ENCODE data around the gene NAE1.

The NAE1 gene

DNA sequence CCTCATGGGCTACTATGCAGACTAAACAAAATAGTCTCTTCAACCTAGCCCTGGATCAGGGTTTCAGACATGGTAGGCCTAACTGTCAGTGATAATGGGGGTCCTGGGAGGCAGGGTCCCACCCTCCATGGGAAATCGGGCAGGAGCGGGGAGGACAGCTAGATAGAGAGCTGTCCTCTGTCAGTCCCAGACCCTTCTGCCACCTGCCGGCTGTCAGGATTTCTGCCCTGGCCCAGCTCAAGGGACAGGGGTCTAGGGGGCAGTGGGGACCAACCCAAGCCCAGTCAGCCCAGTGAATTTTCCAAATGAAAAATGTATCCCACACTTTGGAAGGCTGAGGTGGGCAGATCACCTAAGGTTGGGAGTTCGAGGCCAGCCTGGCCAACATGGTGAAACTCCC lies 18.8 kb upstream of the NAE1 start:
- no peaks in the 10 kb centered on the region for H3K4me1 ChIP-seq (ENCODE audit: control insufficient read depth, insufficient read depth, low read length, poor library complexity, severe bottlenecking)
- no peak overlapping the region for H3K27ac ChIP-seq (ENCODE audit: low read depth, low read length, severe bottlenecking)
- 67% methylated on average over 1 to 3 of the region's 4 CpGs for WGBS, 2 experiments (ENCODE audit: insufficient coverage in 2 of 2)
- no peak overlapping the region for H3K4me3 ChIP-seq (ENCODE audit: extremely low read depth, insufficient read depth, low read length, poor library complexity, severe bottlenecking)
- no peaks in the 10 kb centered on the region for H3K9me3 ChIP-seq (ENCODE audit: control insufficient read depth, low read length)
- H3K36me3 ChIP-seq (ENCODE audit: control insufficient read depth, insufficient read depth, low read length), result no peaks in the 10 kb centered on the region

DNA sequence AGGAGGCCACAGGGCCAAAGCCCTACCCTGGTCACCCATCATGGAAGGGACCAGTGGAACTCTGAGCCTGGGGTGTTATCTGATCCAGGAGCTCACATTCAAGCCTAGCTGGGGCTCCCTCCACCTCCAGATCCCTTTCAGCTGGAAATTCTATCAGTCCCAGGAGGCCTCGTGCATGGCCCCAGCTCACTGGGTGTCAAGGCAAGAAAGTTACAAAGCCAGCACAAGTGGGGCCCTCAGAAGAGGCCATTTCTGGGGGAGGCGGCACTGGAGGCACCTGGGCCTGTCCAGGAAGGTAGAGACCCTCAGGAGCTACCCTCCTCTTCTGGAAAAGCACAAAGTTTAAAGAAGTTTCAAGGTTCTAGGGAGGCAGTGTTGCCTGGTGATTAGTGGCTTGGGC lies 18.2 kb upstream of the NAE1 start:
- Histone ChIP-seq H3K27ac (ENCODE audit: low read depth, low read length, severe bottlenecking) (no peak overlapping the region), H3K9me3 (ENCODE audit: control insufficient read depth, low read length) (no peaks in the 10 kb centered on the region), H3K36me3 (ENCODE audit: control insufficient read depth, insufficient read depth, low read length) (no peaks in the 10 kb centered on the region), H3K4me3 (ENCODE audit: extremely low read depth, insufficient read depth, low read length, poor library complexity, severe bottlenecking) (no peak overlapping the region), H3K4me1 (ENCODE audit: control insufficient read depth, insufficient read depth, low read length, poor library complexity, severe bottlenecking) (no peaks in the 10 kb centered on the region)
- 57 to 84% methylated on average over 1 to 2 of the region's 2 CpGs for WGBS, 2 experiments (ENCODE audit: insufficient coverage in 2 of 2)

DNA sequence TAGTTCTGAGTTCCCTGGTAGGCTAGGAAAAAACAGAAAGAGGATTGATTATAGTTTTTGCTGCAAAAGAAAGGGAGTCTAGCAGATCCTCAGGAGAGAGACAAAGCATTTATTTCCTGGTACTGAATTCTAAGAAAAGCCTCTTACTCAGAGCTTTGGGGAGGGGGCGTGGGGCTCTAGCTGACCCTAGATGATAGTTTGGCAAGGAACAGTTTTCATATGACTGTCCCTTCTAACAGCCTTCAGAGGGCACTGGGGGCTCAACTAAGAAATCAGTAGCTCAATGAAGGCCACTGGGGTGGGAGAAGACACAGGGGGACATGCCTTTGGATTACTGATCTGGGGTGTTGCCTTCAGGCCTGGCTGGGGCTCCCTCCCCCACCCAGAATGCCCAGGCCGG lies 17.4 kb upstream of the NAE1 start:
- H3K36me3 ChIP-seq (ENCODE audit: control insufficient read depth, insufficient read depth, low read length), result no peaks in the 10 kb centered on the region
- H3K4me3 ChIP-seq (ENCODE audit: extremely low read depth, insufficient read depth, low read length, poor library complexity, severe bottlenecking), result no peak overlapping the region
- H3K9me3 ChIP-seq (ENCODE audit: control insufficient read depth, low read length), result no peaks in the 10 kb centered on the region
- H3K4me1 ChIP-seq (ENCODE audit: control insufficient read depth, insufficient read depth, low read length, poor library complexity, severe bottlenecking), result no peaks in the 10 kb centered on the region
- no CpG with 5 or more reads among the region's 2 CpGs for WGBS, 2 experiments (ENCODE audit: insufficient coverage in 2 of 2)
- no peak overlapping the region for H3K27ac ChIP-seq (ENCODE audit: low read depth, low read length, severe bottlenecking)

DNA sequence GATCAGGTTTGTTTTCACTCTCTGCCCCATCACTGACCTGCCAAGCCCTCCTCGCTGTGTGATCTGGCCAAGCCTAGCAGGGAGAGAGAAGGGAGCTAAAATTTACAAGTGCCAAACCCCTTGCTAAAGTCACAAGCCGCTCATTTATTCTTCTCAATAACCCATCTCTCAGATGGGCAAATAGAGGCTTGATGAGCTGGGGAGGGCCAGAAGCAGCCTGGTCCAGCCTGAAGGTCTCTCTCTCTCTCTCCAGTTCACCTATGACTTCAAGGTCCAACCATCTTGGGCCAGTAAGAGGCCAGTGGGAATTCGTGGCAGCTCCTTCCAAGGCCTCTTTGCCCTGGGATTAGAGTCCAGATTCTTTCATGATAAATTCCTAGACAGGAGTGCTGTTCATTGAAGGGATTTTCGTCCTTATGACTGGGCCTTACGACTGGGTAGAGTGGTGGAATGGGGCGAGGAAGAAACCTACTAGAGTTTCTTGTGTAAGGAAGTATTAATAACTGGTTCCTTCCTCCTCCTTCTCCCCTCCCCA lies 16.8 kb upstream of the NAE1 start:
- H3K9me3 ChIP-seq (ENCODE audit: control insufficient read depth, low read length), result no peaks in the 10 kb centered on the region
- no peak overlapping the region for H3K4me3 ChIP-seq (ENCODE audit: extremely low read depth, insufficient read depth, low read length, poor library complexity, severe bottlenecking)
- no peaks in the 10 kb centered on the region for H3K36me3 ChIP-seq (ENCODE audit: control insufficient read depth, insufficient read depth, low read length)
- H3K4me1 ChIP-seq (ENCODE audit: control insufficient read depth, insufficient read depth, low read length, poor library complexity, severe bottlenecking), result no peaks in the 10 kb centered on the region
- 79 to 100% methylated on average over 1 of the region's 6 CpGs for WGBS, 2 experiments (ENCODE audit: insufficient coverage in 2 of 2)
- no peak overlapping the region for H3K27ac ChIP-seq (ENCODE audit: low read depth, low read length, severe bottlenecking)

- Histone ChIP-seq H3K9me3 (ENCODE audit: control insufficient read depth, low read length) (no peaks in the 10 kb centered on the region), H3K4me1 (ENCODE audit: control insufficient read depth, insufficient read depth, low read length, poor library complexity, severe bottlenecking) (no peaks in the 10 kb centered on the region), H3K4me3 (ENCODE audit: extremely low read depth, insufficient read depth, low read length, poor library complexity, severe bottlenecking) (no peak overlapping the region), H3K36me3 (ENCODE audit: control insufficient read depth, insufficient read depth, low read length) (no peaks in the 10 kb centered on the region), H3K27ac (ENCODE audit: low read depth, low read length, severe bottlenecking) (no peak overlapping the region)
- WGBS, 2 experiments (ENCODE audit: insufficient coverage in 2 of 2), result 90 to 100% methylated on average over 2 to 3 of the region's 6 CpGs
Measured at GRCh38 chr16:66846831-66847230, 16.1 kb upstream of the NAE1 start.

- H3K27ac ChIP-seq (ENCODE audit: low read depth, low read length, severe bottlenecking), result no peak overlapping the region
- H3K4me3 ChIP-seq (ENCODE audit: extremely low read depth, insufficient read depth, low read length, poor library complexity, severe bottlenecking), result no peak overlapping the region
- H3K4me1 ChIP-seq (ENCODE audit: control insufficient read depth, insufficient read depth, low read length, poor library complexity, severe bottlenecking), result no peaks in the 10 kb centered on the region
- WGBS, 2 experiments (ENCODE audit: insufficient coverage in 2 of 2), result 80 to 100% methylated on average over 1 of the region's 1 CpG
- no peaks in the 10 kb centered on the region for H3K36me3 ChIP-seq (ENCODE audit: control insufficient read depth, insufficient read depth, low read length)
- H3K9me3 ChIP-seq (ENCODE audit: control insufficient read depth, low read length), result no peaks in the 10 kb centered on the region
Measured at GRCh38 chr16:66846266-66846665, 15.5 kb upstream of the NAE1 start.

DNA sequence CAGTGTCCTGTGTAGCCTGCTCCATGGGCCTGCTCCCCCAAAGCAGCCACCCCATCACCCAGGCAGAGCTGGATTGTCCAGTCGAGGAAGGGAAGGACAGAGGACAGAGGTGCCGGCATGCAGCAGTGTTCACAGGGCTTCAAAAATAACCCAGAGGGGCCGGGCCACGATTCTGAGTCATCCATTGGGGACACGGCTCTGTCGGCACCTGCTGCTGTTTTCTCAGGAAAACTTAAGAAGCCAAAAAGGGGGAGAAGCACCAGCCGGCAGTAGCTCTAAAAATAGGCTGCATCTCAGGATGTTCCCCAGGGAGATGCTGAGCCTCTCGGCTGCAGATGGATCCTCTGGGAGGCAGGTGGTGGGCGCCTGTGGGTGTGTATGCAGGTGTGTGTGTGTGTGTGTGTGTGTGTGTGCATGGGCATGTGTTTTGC lies 15.0 kb upstream of the NAE1 start:
- no peak overlapping the region for H3K4me3 ChIP-seq (ENCODE audit: extremely low read depth, insufficient read depth, low read length, poor library complexity, severe bottlenecking)
- H3K27ac ChIP-seq (ENCODE audit: low read depth, low read length, severe bottlenecking), result no peak overlapping the region
- 55 to 60% methylated on average over 8 to 9 of the region's 9 CpGs for WGBS, 2 experiments (ENCODE audit: insufficient coverage in 2 of 2)
- no peaks in the 10 kb centered on the region for H3K9me3 ChIP-seq (ENCODE audit: control insufficient read depth, low read length)
- no peaks in the 10 kb centered on the region for H3K36me3 ChIP-seq (ENCODE audit: control insufficient read depth, insufficient read depth, low read length)
- no peaks in the 10 kb centered on the region for H3K4me1 ChIP-seq (ENCODE audit: control insufficient read depth, insufficient read depth, low read length, poor library complexity, severe bottlenecking)

DNA sequence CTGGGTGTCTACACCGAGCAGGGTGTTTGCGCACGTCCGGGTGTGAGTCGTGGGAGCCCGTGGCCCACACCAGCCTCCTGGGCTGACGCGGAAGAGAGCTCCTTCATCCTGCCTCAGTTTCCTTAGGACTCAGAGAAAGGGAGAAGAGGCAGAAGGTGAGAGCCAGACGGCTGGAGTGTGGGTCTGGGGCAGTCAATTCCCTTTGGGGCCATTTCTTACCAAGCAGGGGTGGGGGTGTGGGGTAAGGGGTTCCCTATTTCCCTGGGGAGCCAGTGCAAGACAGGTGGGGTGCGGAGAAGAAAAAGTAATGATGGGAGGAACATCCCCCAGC lies 14.3 kb upstream of the NAE1 start:
- no peaks in the 10 kb centered on the region for H3K4me1 ChIP-seq (ENCODE audit: control insufficient read depth, insufficient read depth, low read length, poor library complexity, severe bottlenecking)
- H3K36me3 ChIP-seq (ENCODE audit: control insufficient read depth, insufficient read depth, low read length), result no peaks in the 10 kb centered on the region
- H3K27ac ChIP-seq (ENCODE audit: low read depth, low read length, severe bottlenecking), result no peak overlapping the region
- peak overlapping the region; percentile 26 for H3K4me3 ChIP-seq (ENCODE audit: extremely low read depth, insufficient read depth, low read length, poor library complexity, severe bottlenecking)
- H3K9me3 ChIP-seq (ENCODE audit: control insufficient read depth, low read length), result no peaks in the 10 kb centered on the region
- 14 to 32% methylated on average over 5 to 7 of the region's 10 CpGs for WGBS, 2 experiments (ENCODE audit: insufficient coverage in 2 of 2)

- no peaks in the 10 kb centered on the region for H3K36me3 ChIP-seq (ENCODE audit: control insufficient read depth, insufficient read depth, low read length)
- WGBS, 2 experiments (ENCODE audit: insufficient coverage in 2 of 2), result 2 to 4% methylated on average over 57 to 69 of the region's 79 CpGs
- no peaks in the 10 kb centered on the region for H3K9me3 ChIP-seq (ENCODE audit: control insufficient read depth, low read length)
- H3K27ac ChIP-seq (ENCODE audit: low read depth, low read length, severe bottlenecking), result no peak within 1 kb of the TSS
- H3K4me1 ChIP-seq (ENCODE audit: control insufficient read depth, insufficient read depth, low read length, poor library complexity, severe bottlenecking), result no peaks in the 10 kb centered on the region
- H3K4me3 ChIP-seq (ENCODE audit: extremely low read depth, insufficient read depth, low read length, poor library complexity, severe bottlenecking), result peak within 1 kb of the TSS; percentile 26
Measured at GRCh38 chr16:66844342-66845079, 13.7 kb upstream of the NAE1 start, which contains the start of gene CA7. TSS of gene CA7 (plus strand) at chr16:66844414. CDS start at chr16:66844488, 74 bp downstream.

DNA sequence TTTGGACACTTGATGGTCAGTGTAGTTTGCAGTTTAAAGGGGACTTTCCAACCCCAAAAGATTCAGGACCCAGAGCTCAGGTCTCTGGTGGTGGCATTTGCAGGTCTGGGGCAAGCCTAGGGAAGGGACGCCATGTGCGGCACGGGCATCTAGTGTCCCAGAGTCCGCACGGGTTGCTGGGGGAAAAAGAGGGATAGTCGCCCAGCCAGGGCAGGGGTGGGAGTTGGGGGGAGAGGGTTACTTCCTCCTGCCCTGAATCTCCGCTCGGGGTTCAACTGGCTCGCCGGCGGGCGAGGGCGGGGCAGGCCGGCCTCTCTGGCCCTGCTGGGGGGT lies 13.2 kb upstream of the NAE1 start:
- Histone ChIP-seq H3K4me3 (ENCODE audit: extremely low read depth, insufficient read depth, low read length, poor library complexity, severe bottlenecking) (peak overlapping the region; percentile 26), H3K9me3 (ENCODE audit: control insufficient read depth, low read length) (no peaks in the 10 kb centered on the region), H3K27ac (ENCODE audit: low read depth, low read length, severe bottlenecking) (no peak overlapping the region), H3K36me3 (ENCODE audit: control insufficient read depth, insufficient read depth, low read length) (no peaks in the 10 kb centered on the region), H3K4me1 (ENCODE audit: control insufficient read depth, insufficient read depth, low read length, poor library complexity, severe bottlenecking) (no peaks in the 10 kb centered on the region)
- WGBS, 2 experiments (ENCODE audit: insufficient coverage in 2 of 2), result 12 to 19% methylated on average over 5 to 8 of the region's 14 CpGs

DNA sequence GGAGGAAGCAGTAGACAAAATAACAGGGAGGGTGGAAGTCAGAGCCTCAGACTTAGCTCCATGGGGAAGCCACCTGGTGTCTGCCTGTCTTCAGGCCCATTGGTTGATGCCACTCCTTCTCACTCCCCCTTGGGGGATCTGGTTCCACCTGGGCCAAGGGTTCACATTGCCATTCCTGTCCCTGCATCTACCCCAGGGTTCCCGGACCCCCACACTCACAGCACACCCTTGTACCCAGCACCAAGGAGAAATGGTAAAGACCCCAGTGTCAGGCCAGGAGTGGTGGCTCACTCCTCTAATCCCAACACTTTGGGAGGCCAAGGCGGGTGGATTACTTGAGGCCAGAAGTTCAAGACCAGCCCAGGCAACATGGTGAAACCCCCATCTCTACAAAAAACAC lies 12.4 kb upstream of the NAE1 start:
- no peak overlapping the region for H3K4me3 ChIP-seq (ENCODE audit: extremely low read depth, insufficient read depth, low read length, poor library complexity, severe bottlenecking)
- no peaks in the 10 kb centered on the region for H3K9me3 ChIP-seq (ENCODE audit: control insufficient read depth, low read length)
- WGBS, 2 experiments (ENCODE audit: insufficient coverage in 2 of 2), result 83 to 94% methylated on average over 1 to 2 of the region's 2 CpGs

More for the DNA sequence above, 12.4 kb upstream of the NAE1 start:
- no peaks in the 10 kb centered on the region for H3K4me1 ChIP-seq (ENCODE audit: control insufficient read depth, insufficient read depth, low read length, poor library complexity, severe bottlenecking)
- H3K36me3 ChIP-seq (ENCODE audit: control insufficient read depth, insufficient read depth, low read length), result no peaks in the 10 kb centered on the region
- no peak overlapping the region for H3K27ac ChIP-seq (ENCODE audit: low read depth, low read length, severe bottlenecking)
